ENCODE results near the gene RIMS4. TPM values are rescaled to one million over a fixed set of nuclear protein-coding genes. Genes with fewer than 3 reads are reported as not detected.

Gene RIMS4
- total RNA-seq, 1 donor from 2014 or later = 0.05 TPM

DNA sequence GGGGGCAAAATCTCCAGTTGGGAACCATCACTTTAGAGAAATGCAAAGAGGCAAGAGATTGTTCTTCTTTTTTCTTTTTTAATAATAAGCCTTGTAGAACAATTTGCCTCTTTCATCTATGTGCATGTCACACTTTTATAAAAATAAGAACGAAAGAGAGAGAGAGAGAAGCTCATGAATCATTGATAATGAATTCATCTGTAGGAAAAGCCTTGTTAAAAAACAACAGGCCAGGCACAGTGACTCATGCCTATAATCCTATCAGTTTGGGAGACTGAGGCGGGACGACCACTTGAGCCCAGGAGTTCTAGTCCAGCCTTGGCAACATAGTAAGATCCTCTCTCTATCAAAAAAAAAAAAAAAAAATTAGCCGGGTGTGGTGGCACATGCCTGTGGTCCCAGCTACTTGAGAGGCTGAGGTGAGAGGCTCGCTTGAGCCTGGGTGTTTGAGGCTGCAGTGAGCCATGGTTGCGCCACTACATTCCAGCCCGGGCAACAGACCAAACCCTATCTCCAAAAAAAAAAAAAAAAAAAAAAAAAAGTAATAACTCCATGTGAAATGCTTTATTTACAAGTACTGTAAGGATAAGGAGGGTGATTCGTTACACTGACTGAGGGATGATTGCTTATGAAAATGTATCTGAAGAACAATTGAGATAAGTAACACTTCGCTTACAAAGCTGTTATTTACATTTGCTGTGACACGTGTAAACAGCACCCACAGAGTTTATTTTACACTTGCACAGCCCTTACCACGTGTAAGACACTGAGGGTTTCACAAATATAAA, 89.2 kb downstream of the RIMS4 start:
- DNase-seq (ENCODE audit: low read depth) = peak; percentile 87

DNA sequence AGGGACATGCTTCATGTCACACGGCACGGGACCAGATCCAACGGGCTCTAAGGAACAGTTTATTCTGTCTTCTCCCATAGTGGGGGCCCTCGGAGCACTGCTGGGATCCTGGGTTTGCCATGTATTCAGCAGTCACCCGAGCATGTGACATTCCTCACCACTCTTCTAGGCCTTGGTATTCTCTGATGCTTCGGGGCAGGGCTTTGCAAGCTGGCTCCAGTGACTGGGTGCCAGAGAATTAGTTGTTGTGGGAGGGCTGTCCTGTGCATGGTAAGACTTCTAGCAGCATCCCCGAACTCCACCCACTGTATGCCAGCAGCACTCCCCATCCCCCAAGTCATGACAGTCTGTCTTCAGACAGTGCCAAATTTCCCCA, 89.7 kb downstream of the RIMS4 start:
- peak; percentile 89 for DNase-seq (ENCODE audit: low read depth)

DNA sequence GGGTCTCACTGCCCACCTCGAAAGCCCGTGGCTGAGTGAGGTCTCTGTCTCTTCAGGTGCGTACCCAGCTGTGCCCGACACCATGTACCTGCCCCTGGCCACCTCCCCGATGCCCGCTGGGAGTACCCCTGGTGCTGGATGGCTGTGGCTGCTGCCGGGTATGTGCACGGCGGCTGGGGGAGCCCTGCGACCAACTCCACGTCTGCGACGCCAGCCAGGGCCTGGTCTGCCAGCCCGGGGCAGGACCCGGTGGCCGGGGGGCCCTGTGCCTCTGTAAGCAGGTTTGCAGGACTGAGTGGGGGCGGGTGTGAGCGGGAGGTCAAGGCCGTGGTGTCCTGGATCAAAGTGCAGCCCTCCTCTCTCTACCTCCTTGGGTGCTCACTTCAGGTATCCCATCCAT, 90.5 kb downstream of the RIMS4 start:
- DNase-seq (ENCODE audit: low read depth) = no peak

DNA sequence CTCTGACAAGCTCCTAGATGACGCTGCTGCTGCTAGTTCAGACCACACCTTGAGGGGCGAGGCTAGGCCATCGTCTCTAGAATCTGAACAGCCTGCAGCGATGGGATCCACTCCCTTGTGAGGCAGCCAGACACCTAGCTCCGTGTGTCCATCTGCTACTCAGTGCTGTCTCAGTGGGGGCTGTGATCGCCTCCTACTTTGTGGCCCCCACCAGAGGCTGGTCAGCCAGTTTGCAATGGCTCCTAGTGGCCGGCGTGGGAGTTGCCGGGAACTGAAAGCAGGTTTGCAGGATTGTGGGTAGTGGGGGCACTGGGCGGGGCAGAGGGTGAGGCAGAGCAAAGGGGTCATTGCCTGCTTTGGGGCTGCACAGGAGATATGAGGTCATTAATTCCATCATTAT, 92.4 kb downstream of the RIMS4 start:
- DNase-seq (ENCODE audit: low read depth) = no peak

DNA sequence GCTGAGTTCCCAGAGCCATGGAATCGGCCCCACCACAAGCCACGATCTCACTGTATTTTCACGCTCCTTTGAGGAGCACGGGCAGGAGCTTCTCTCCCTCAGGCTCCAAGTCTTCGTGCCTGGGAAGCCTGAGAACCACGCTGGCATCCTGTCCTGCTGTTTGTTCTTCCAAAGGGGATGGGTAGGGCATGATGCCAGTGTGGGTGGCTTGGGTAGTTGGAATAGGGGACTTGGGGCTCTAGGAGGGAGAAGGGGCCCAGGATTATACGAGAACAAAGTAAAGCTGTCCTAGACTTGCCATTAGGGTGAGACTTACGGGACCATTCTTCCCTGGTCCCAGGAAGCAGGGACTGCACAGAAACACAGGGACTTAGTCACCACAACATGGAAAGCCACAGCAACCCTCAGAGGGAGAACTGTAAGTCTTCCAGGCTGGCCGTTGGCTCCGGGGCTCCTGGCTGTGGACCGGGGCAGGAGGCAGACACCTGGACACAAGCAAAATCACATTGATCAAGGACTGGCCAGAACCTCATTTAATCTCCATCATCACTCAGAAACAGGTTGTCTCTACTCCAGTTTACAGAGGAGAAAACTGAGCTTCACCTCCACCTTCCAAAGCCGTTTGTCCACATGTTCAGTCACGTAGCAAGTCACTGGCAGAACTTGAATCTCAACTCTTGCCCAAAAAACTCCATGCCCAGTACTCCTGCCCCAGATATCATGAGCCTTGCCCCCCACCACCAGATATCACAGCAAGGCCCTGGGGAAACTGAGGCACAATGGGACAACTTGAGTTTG, 93.8 kb downstream of the RIMS4 start:
- DNase-seq (ENCODE audit: low read depth) = no peak

DNA sequence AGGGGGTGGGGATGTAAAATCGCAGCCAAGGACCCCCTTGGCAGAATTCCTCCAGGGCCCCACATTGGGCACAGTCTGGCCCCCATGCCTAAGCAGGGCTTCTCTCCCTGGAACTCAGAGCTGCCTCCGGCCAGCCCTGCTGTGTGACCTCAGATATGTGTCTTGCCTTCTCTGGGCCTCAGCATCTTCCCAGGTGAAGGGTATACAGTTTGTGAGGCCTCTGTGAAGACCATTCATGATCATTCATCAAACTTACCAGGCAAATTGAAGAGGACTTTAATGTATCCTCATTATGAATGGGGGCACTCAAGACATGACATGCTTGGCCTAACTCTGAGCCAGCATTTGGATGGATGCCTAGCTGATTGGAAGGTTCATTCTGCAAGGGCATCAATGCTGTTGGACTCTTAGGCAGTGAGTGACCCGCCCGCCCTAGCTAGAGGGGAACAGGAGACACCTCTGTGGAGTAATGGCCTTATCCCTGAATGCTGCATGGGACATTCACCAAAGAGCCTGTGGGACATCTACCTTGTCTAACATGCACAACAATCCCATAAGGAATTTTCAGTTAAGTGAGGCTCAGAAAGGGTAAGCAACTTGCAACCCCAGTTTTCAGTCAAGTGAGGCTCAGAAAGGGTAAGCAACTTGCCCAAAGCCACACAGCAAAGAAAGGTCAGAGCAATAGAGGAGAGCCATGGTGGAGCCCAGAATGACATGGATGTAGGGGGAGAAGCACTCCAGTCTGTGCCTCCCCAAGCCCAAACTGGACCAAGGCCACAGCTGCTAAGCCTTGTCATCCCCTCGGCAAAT, 94.6 kb downstream of the RIMS4 start:
- no peak for DNase-seq (ENCODE audit: low read depth)

DNA sequence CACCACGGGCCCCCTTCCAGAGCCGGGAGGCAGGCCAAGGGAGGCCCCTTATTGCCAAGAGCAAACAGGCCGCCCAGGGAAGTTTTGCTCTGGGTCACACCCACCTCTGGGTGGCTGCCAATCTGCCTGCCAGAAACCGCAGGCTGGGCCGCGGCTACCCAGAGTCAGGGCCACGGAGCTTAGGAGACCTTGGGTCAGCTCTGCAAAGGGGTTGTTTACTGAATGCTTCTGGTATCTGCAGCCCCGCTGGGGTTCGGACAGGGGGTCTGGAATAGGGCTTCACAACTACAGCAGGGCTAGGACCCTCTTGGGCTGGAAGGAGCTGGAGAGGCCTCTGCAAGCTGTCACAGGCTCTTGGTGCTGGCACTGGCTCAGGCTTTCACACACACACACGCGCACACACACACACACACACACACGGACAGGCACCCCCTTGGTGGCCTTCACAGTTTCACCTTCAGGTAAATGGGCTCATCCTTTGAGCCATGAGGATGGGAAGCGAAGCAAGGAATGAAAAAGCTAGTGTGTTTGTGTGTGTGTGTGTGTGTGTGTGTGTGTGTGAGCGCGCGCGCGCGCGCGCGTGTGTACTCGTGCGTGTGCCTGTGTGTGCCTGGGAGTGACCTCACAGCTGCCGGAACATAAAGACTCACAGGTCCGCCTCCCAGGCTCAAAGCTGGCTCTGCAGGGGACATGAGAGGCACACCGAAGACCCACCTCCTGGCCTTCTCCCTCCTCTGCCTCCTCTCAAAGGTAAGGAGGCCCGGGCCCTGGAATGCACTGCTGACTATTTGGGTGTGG, 95.4 kb downstream of the RIMS4 start, which contains the start of gene CCN5:
CCN5 (plus strand) TSS at position 669 of the 798 bp plus-strand sequence; CDS start at position 691, 22 bp downstream.
- DNase-seq (ENCODE audit: low read depth) = peak; percentile 79

DNA sequence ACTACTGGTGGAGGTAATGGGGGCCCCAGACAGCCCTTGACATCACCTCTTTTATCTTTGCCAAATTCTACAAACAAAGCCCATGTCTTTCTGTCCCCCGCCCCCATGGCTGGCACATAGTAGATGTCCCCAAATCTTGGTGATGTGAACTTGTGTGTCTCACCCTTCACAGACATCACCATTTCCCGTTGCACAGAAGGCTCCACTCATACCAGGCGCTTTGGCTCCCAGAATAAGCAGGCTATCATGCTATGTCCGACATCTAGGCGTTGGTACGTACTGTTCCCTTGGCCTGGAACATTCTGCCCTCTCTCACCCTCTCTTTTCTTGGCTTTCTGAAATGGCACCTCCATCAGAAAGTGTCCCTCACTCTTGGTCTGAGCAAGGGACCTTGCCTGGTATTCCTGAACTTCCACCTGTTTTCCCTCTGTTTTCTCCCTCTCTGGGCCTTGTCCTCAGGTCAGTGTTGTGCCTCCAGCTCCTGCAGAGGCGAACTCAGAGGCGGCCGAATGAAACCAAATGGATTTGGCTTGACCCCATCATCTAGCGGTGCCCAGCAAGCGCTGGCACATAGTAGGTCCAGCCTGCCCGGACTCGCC, 96.1 kb downstream of the RIMS4 start:
- no peak for DNase-seq (ENCODE audit: low read depth)

DNA sequence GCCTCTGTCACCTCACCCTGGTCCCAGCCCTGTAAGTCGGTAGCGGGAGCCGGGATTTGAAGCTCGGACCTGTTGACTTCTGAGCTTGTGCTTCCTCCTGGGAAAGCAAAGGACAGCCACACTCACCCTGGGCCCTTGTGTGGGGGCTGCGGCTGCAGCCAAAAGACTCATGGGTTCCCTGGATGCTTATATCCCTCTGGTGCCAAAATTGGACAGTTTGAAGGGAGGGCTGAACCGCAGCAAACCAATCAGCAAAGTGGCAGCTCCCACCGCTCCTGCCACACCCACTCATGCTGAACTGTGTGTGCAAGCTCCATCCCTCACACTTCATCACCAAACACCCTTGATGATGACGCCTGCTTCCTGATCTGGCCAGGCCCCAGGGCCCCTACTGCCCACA, 99.1 kb downstream of the RIMS4 start:
- no peak for DNase-seq (ENCODE audit: low read depth)

DNA sequence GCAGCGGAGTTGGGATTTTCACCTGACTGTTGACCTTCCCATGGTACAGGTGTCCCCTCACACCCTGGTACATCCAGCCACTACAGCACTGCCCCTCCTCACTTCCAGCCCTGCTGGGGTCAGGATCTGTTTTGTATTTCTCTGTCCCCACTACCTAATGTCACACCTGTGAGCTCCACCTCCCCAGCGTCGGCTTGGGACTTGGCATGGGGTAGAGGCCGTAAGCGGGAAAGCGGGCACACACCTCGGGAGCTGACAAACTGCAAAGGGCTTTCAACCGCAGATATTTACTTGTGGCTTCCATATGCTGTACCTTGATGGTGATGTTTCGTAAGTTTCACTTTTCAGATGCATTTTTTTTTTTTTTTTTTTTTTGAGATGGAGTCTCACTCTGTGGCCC, 100.5 kb downstream of the RIMS4 start:
- no peak for DNase-seq (ENCODE audit: low read depth)

DNA sequence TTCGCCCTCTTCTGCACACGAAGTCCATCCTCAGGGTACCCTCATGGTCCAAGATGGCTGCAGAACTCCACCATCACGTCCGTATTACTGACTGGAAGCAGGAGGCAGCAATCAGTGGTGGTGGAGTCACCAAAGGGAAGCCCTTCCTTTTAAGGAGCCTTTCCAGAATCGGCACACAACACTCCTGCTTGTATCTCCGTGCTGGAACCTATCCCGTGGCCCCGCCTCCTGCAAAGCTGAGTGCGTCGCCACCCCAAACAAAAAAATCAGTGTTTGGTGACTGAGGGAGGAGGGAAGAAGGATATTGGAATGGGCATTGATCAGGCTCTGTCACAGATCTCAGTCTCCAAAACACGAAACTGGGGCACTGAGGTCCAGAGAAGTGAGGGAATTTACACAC, 101.0 kb downstream of the RIMS4 start:
- no peak for DNase-seq (ENCODE audit: low read depth)

DNA sequence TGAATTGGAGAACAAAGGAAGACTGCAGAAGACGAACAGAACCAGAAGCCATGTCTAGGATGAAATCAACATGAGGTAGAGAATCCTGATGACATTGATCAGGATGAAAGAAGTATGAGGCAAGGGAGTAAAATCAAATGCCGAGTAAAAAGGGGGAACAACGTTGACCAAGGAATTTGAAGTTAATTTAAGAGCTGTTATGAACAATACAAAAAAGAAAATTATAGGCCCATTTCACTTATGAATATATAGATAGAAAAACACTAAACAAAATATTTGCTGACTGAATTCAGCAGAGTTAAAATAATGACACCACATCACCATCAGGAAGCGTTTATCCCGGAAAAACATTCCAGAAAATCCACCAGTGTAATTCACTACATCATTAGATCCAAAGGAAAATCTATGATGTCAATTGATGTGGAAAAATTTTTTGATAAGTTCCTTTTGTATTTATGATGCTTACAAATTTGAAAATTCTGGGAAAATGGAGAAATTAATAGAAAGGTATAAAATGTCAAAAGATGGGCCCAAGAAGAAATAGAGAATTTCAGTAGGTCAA, 103.2 kb downstream of the RIMS4 start:
- DNase-seq (ENCODE audit: low read depth) = no peak

DNA sequence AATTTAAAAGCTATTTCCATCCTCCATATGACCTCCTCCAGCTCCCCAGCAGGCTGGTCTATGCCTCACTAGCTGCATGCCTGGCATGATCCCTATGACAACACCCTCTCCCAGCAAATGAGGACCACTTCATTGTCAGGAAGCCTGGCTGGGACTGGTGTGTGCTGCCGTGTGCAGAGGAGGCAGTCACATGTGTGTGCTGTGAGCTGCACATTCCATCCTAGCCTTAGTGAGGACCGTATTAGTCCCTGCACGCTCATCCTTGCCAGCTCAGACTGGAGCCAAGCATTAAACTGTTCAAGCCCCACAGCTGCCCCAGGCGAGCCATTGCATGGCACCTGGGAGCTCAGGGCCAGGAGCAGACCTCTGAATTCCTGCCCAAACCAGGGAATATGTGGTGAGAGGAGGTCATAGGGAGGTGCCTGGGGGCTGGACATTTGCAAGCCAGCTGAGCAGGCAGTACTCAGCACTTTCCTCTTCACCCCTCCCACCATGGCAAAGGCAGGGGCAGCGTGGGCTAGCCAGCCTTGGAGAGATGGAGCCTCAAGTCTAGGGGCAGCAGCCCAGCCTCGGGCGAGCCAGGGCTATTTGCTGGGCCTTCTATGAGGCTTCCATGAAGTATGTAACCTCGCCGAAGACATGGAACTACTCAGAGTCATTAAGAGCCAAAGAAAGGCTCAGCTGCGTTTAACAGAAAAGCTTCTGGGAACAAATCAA, 103.9 kb downstream of the RIMS4 start:
- DNase-seq (ENCODE audit: low read depth) = peak; percentile 66

DNA sequence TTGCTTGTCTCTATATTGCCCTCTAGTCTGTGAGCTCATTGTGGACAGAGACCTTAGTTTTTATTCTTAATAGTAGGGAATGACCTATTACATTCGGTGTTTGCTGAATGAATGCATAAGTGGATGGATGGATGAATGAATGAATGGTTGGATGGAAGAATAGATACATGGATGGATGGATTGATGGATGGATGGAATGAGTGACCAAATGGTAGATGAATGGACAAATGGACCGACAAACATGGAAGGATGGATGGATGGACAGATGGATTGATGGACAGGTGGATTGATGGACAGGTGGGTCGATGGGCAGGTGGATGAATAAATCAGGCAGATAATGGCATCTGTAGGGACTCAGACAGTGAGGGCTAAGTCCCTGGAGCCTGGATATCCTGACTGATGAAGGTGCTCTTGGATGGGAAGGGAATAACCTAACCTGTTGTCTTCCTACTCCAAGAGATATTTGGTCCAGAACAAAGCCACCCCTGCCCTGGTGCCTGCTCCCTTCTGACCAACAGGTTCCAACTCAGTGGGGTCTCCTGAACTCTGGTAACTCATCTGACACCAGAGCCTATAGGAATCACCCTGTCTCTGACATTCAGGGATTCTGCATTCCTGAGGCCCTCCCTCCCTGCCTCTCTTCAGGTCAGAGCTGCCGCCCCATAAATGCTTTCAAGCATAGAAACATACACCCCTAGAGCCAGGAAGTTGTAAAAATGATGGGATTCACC, 104.8 kb downstream of the RIMS4 start:
- DNase-seq (ENCODE audit: low read depth) = no peak

DNA sequence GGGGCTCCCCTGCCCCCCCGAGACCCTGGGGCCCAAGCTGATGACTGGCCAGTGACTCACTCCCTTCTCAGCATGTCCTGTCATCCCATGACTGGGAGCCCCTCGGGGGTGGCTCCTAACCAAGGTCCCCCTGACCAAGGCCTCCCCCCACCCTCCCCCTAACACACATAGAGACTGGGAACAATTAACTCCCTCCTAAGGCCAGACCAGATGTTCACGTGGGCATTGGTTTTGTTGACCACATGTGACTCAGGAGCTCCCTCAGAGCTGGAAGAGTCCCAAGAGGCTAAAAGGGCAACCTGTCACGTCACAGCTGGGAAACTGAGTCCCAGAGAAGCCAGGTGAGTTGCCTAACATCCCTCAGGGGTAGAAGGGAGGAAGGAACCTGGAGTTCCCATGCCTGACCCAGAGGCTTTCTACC, 105.8 kb downstream of the RIMS4 start:
- peak; percentile 82 for DNase-seq (ENCODE audit: low read depth)

DNA sequence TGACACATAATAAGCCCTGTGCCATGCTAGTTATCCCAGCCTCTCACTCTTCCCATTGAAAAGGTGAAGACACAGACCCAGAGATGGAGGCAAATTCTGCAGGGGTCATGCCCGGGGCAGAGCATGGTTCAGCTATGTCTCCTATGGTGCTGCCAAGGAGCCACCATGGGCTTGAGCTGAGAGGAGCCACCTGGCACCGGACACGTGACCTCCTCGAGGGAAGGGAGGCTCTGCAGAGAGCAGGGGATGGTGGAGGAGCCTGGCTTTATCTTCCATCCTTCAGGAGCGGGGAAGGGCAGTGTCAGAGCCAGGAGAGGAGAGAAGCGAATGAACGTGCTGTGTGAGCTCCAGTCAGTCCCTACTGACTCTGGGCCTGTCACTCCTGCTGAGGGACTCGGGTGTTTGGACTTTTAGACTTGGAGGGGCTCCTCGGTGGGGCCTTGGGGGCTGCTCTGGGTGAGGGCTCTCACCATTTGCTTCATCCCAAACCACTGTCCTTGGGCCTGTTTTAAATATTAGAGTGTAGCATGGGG, 106.3 kb downstream of the RIMS4 start:
- DNase-seq (ENCODE audit: low read depth) = no peak

DNA sequence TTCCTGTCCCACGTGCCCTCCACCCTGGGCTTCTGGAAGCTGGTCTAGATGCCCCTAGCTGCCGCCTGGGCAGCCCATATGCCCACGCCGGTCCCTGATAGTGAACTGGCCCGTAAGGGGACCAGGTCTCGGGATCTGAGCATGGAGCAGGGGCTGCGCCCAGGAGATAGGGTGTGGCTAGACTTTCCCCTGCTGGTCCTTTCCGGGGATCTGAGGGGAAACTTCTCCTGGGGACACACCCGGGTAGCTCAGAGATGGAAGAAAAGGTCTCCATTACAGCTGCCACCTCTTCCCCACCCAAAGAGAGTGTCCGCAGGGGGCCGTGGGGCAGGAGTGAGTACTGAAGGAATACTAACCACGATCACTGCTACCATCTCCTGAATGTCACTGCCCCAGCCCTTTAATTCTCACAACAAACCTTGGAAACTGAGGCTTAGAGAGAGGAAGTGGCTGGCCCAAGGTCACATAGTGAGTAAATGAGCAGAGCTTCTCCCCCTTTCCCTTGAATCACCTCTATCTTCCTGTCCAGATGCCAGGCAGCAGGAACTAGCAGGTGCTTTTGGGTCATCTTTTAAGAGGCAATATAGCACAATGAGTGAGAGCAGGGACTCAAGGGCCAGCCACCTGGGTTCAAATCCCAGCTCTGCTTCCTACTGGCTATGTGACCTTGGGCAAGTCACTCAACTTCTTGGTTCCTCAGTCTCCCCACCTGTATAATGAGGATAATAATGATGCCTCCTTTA, 107.0 kb downstream of the RIMS4 start:
- no peak for DNase-seq (ENCODE audit: low read depth)

DNA sequence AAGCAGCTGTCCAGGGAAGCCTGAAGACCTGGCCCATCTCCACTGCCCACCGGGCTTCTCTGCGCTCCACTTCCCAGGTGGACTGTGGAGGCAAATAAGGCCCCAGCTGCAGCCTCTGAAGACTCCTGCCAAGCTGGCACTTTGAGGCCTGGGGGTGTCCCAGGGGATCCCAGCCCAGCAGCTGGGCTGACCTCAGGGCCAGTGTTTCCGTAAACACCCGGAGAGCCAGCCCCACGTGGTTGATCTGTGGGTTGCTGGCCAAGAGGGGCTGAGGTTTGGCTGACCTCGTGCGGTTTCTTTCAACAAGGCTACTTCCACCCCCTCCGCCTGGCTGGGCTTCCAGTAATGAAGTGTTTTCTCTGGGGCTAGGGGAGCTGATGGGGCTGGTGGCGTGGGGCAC, 107.6 kb downstream of the RIMS4 start:
- DNase-seq (ENCODE audit: low read depth) = peak; percentile 78

All from renal cortical epithelial cell (primary cell).